HepG2 (cell line): Measurements from ENCODE around the gene C1orf159. TPM values are rescaled to one million over a fixed set of nuclear protein-coding genes. Genes with fewer than 3 reads are reported as not detected.

ENCODE experiments used
- CHD2 ChIP-seq: IDR thresholded peaks from 2 replicates; pipeline ENCODE4 v1.6.1; 2011; ENCODE audit warnings: low read depth, low read length, improper control_type of control experiment
- KLF12 ChIP-seq: sonication (generic); formaldehyde crosslinking; IDR thresholded peaks from 2 replicates; pipeline ENCODE4 v1.4.0; 2020; ENCODE audit warnings: missing genetic modification reagents, borderline replicate concordance
- KLF16 ChIP-seq, 2 experiments: sonication (generic) in 1 of 2; formaldehyde crosslinking in 1 of 2; IDR thresholded peaks; 2 replicates each; pipeline versions ENCODE4 v1.6.1 to v1.8.0; 2016 to 2023; ENCODE audit warnings: missing genetic modification reagents in 2 of 2, missing compliant biosample characterization in 1 of 2
- PHF21A ChIP-seq: sonication (generic); formaldehyde crosslinking; IDR thresholded peaks from 2 replicates; pipeline ENCODE4 v1.5.0; 2020; ENCODE audit warnings: mild to moderate bottlenecking, missing genetic modification reagents
- SOX6 ChIP-seq, 2 experiments: fragments of 450-650 bp in 1 of 2; sonication (generic) in 1 of 2; formaldehyde crosslinking in 1 of 2; IDR thresholded peaks; 2 replicates each; pipeline versions ENCODE4 v1.4.0 to v1.6.1; 2017 to 2020; ENCODE audit warnings: antibody characterized with exemption in 1 of 2, mild to moderate bottlenecking in 1 of 2, missing genetic modification reagents in 1 of 2
- ZBTB7A ChIP-seq: sonication (generic); formaldehyde crosslinking; IDR thresholded peaks from 2 replicates; pipeline ENCODE4 v1.8.0; 2022; ENCODE audit warnings: mild to moderate bottlenecking, missing genetic modification reagents
- ZFP82 ChIP-seq: sonication (generic); formaldehyde crosslinking; IDR thresholded peaks from 2 replicates; pipeline ENCODE4 v1.5.1; 2020; ENCODE audit warnings: mild to moderate bottlenecking, missing genetic modification reagents, borderline replicate concordance
- ZNF136 ChIP-seq: sonication (generic); formaldehyde crosslinking; IDR thresholded peaks from 2 replicates; pipeline ENCODE4 v1.8.1; 2022; ENCODE audit warnings: low read depth, mild to moderate bottlenecking, moderate library complexity, missing genetic modification reagents
- ZNF766 ChIP-seq: sonication (generic); formaldehyde crosslinking; IDR thresholded peaks from 2 replicates; pipeline ENCODE4 v1.5.0; 2020; ENCODE audit warnings: missing genetic modification reagents, borderline replicate concordance
- ZSCAN21 ChIP-seq: sonication (generic); formaldehyde crosslinking; IDR thresholded peaks from 2 replicates; pipeline ENCODE4 v1.8.0; 2022; ENCODE audit warnings: mild to moderate bottlenecking, missing genetic modification reagents, moderate library complexity, borderline replicate concordance
- polyA plus RNA-seq, 8 experiments: library from polyadenylated mRNA; depleted of rRNA in 3 of 8; stranded (reverse) in 7 of 8; unstranded in 1 of 8; fragments of >200 nt; fragmentation: Illumina TruSeq in 4 of 8; extraction: Trizol in 4 of 8; gene quantifications; 2 replicates each; pipeline versions ENCODE4 v1.2.1 to v1.2.3, GENCODE V29; 2011 to 2016; ENCODE audit warnings: low read depth in 4 of 8, missing spikeins in 1 of 8, mixed read lengths in 1 of 8; ENCODE audit not compliant: insufficient read depth in 1 of 8
- total RNA-seq, 5 experiments: library from RNA; depleted of rRNA; stranded (reverse); fragments of >200 nt; fragmentation: Illumina TruSeq; extraction: Trizol; gene quantifications; 2 replicates each; pipeline ENCODE4 v1.2.3, GENCODE V29; 2016; ENCODE audit warnings: low read depth in 1 of 5
- TF ChIP-seq, protein P1 (sequence below), 2 experiments: sonication (generic) in 1 of 2; formaldehyde crosslinking in 1 of 2; IDR thresholded peaks; 2 replicates each; pipeline versions ENCODE4 v1.4.0 to v1.6.1; 2016 to 2020; ENCODE audit warnings: borderline replicate concordance in 1 of 2, low read depth in 1 of 2, mild to moderate bottlenecking in 1 of 2, missing genetic modification reagents in 1 of 2
- TF ChIP-seq, protein P2 (sequence below): sonication (generic); formaldehyde crosslinking; IDR thresholded peaks from 2 replicates; pipeline ENCODE4 v1.4.0; 2020; ENCODE audit warnings: missing genetic modification reagents, borderline replicate concordance
- TF ChIP-seq, protein P3 (sequence below): sonication (generic); formaldehyde crosslinking; conservative IDR thresholded peaks from 2 replicates; pipeline ENCODE4 v1.4.0; 2020; ENCODE audit warnings: mild to moderate bottlenecking, missing genetic modification reagents, moderate library complexity

C1orf159 gene
- total and polyA plus RNA-seq, 2 of the 13 experiments (the other 11 are each of a cell fraction or from before 2014, with no cell fraction given): 3.8 to 6.7 TPM

DNA sequence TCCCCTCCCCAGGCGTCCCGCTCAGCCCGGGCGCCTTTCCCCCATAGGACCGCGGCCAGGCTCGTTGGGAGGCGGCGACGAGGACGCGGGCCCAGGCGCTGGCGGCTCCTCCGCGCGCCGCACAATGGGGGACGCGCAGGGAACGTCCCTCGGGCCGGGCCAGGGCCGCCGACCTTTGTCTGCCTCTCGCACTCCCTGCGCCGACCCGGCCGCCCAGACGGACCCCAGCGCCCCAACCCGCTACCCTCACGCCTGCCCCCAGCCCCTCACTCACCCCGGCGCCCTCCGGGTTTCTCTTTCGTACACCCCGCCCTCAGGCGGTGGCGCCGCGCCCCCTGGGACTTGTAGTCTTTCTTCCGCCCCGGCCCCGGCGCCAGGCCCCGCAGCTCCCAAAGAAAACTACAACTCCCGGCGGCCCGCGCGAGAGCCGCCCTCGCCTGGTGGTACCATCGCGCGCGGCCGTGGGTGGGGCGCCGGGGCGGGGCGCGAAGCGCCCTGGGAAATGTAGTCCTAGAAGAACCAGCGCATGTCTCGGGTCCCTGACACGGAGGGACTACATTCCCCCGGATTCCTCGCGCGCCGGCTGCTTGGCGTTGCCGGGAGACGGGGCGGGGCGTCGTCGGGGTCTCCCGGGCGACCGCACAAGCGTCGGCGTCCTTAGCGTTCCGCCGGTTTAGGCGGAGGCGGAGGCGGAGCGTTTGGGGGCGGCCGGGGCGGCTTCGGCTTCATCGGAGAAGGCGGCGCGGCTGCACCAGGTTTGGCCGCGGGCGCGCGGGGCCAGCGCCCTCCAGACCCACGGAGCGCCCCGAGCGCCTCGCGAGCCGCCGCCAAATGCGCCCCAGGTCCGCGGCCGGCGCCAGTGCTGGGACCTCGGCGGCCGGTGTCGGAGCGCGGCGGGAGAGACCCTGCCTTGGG, at the start of gene C1orf159 (continued):
- TF ChIP-seq PHF21A (CRISPR knock-in tag) (peak; percentile 42; the same call in 1 of the 2 replicates), ZFP82 (CRISPR knock-in tag) (0 out of 2 replicates have a peak, but pooled peaks have one; percentile 36), CHD2 (peak; percentile 82), KLF12 (CRISPR knock-in tag) (peak; percentile 88; the same call in 1 of the 2 replicates), ZNF136 (CRISPR knock-in tag) (0 out of 2 replicates have a peak, but pooled peaks have one; percentile 54), ZBTB7A (CRISPR knock-in tag) (peak; percentile 75), ZNF766 (CRISPR knock-in tag) (0 out of 2 replicates have a peak, but pooled peaks have one; percentile 64), SOX6 (IDR thresholded peaks at IDR 0.05) (no peak), SOX6 (CRISPR knock-in tag; IDR thresholded peaks at IDR 0.05) (peak; percentile 20; the same call in 1 of the 2 replicates), KLF16 (CRISPR knock-in tag; IDR thresholded peaks at IDR 0.05) (peak in 1 of 2 experiments; percentile 81; a peak in 2 of 4 replicates), ZSCAN21 (CRISPR knock-in tag) (peak; percentile 28; the same call in 1 of the 2 replicates)
- TF ChIP-seq, protein P1, sequence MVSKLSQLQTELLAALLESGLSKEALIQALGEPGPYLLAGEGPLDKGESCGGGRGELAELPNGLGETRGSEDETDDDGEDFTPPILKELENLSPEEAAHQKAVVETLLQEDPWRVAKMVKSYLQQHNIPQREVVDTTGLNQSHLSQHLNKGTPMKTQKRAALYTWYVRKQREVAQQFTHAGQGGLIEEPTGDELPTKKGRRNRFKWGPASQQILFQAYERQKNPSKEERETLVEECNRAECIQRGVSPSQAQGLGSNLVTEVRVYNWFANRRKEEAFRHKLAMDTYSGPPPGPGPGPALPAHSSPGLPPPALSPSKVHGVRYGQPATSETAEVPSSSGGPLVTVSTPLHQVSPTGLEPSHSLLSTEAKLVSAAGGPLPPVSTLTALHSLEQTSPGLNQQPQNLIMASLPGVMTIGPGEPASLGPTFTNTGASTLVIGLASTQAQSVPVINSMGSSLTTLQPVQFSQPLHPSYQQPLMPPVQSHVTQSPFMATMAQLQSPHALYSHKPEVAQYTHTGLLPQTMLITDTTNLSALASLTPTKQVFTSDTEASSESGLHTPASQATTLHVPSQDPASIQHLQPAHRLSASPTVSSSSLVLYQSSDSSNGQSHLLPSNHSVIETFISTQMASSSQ (IDR thresholded peaks at IDR 0.05; ENCODE audit: low read depth): no peak
- TF ChIP-seq, protein P1 (CRISPR knock-in tag; IDR thresholded peaks at IDR 0.05; ENCODE audit: borderline replicate concordance): 0 out of 2 replicates have a peak, but pooled peaks have one; percentile 8
- TF ChIP-seq, protein P2, sequence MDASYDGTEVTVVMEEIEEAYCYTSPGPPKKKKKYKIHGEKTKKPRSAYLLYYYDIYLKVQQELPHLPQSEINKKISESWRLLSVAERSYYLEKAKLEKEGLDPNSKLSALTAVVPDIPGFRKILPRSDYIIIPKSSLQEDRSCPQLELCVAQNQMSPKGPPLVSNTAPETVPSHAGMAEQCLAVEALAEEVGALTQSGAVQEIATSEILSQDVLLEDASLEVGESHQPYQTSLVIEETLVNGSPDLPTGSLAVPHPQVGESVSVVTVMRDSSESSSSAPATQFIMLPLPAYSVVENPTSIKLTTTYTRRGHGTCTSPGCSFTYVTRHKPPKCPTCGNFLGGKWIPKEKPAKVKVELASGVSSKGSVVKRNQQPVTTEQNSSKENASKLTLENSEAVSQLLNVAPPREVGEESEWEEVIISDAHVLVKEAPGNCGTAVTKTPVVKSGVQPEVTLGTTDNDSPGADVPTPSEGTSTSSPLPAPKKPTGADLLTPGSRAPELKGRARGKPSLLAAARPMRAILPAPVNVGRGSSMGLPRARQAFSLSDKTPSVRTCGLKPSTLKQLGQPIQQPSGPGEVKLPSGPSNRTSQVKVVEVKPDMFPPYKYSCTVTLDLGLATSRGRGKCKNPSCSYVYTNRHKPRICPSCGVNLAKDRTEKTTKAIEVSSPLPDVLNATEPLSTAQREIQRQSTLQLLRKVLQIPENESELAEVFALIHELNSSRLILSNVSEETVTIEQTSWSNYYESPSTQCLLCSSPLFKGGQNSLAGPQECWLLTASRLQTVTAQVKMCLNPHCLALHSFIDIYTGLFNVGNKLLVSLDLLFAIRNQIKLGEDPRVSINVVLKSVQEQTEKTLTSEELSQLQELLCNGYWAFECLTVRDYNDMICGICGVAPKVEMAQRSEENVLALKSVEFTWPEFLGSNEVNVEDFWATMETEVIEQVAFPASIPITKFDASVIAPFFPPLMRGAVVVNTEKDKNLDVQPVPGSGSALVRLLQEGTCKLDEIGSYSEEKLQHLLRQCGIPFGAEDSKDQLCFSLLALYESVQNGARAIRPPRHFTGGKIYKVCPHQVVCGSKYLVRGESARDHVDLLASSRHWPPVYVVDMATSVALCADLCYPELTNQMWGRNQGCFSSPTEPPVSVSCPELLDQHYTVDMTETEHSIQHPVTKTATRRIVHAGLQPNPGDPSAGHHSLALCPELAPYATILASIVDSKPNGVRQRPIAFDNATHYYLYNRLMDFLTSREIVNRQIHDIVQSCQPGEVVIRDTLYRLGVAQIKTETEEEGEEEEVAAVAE (CRISPR knock-in tag): no peak
- TF ChIP-seq, protein P3, sequence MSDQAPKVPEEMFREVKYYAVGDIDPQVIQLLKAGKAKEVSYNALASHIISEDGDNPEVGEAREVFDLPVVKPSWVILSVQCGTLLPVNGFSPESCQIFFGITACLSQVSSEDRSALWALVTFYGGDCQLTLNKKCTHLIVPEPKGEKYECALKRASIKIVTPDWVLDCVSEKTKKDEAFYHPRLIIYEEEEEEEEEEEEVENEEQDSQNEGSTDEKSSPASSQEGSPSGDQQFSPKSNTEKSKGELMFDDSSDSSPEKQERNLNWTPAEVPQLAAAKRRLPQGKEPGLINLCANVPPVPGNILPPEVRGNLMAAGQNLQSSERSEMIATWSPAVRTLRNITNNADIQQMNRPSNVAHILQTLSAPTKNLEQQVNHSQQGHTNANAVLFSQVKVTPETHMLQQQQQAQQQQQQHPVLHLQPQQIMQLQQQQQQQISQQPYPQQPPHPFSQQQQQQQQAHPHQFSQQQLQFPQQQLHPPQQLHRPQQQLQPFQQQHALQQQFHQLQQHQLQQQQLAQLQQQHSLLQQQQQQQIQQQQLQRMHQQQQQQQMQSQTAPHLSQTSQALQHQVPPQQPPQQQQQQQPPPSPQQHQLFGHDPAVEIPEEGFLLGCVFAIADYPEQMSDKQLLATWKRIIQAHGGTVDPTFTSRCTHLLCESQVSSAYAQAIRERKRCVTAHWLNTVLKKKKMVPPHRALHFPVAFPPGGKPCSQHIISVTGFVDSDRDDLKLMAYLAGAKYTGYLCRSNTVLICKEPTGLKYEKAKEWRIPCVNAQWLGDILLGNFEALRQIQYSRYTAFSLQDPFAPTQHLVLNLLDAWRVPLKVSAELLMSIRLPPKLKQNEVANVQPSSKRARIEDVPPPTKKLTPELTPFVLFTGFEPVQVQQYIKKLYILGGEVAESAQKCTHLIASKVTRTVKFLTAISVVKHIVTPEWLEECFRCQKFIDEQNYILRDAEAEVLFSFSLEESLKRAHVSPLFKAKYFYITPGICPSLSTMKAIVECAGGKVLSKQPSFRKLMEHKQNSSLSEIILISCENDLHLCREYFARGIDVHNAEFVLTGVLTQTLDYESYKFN (CRISPR knock-in tag): peak; percentile 32; the same call in 1 of the 2 replicates
